HCT116 (cell line): ENCODE data around the gene ACP7.

Source experiments
- CTCF ChIP-seq, 3 experiments: fragments of 200-600 bp in 1 of 3; sonication (generic) in 1 of 3; IDR thresholded peaks in 2 of 3; conservative IDR thresholded peaks in 1 of 3; 2 replicates each; pipeline ENCODE4 v1.5.1; 2012 to 2017; ENCODE audit warnings: low read depth in 2 of 3, low read length in 2 of 3, antibody characterized with exemption in 1 of 3, borderline replicate concordance in 1 of 3, control low read depth in 1 of 3, mild to moderate bottlenecking in 1 of 3, mixed read lengths in 1 of 3, mixed run types in 1 of 3, moderate library complexity in 1 of 3; ENCODE audit not compliant: insufficient read depth in 1 of 3
- POLR2A ChIP-seq: IDR thresholded peaks from 2 replicates; pipeline ENCODE4 v1.7.0; 2011; ENCODE audit warnings: borderline replicate concordance; ENCODE audit not compliant: insufficient read depth, insufficient read length; ENCODE audit errors: extremely low read depth

DNA sequence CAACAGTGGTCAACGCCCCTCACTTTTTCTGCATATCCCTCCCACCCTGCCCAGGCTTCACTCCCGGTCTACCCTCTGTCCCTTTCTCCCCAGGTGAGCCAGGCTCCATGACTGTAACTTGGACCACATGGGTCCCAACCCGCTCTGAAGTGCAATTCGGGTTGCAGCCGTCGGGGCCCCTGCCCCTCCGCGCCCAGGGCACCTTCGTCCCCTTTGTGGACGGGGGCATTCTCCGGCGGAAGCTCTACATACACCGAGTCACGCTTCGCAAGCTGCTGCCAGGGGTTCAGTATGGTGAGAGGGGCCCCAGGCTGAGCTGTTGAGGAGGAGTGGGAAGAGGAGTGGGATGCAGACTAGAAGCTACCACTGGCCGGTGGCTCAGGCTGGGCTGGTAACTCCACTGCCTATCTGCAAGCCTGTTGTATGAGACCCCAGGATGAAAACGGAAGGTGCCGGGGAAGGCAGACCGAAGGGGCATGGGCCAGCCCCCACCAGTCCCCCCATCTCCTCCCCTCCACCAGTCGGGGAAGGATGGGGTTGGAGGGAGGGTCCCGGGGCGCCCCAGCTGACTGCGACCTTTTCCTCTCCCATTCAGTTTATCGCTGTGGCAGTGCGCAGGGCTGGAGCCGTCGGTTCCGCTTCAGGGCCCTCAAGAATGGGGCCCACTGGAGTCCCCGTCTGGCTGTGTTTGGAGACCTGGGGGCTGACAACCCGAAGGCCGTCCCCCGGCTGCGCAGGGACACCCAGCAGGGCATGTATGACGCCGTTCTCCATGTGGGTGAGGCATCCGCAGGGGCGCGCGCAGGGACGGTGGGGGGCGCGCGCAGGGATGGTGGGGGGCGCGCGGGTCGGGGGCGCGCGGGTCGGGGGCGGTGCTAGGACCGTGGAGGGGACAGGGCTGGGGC lies 14.4 kb downstream of the ACP7 start:
- no peak for TF ChIP-seq CTCF (IDR thresholded peaks at IDR 0.05 in 2 of 3, conservative IDR thresholded peaks at IDR 0.05 in 1 of 3; ENCODE audit: borderline replicate concordance in 1 of 3, insufficient read depth in 1 of 3, low read depth in 2 of 3, low read length in 2 of 3)
- no peak for TF ChIP-seq POLR2A
